K562 (cell line): Measurements from ENCODE around the gene CALB2. TPM values are rescaled to one million over a fixed set of nuclear protein-coding genes. Genes with fewer than 3 reads are reported as not detected.

ENCODE experiments used
- CBFB ChIP-seq: sonication (generic); formaldehyde crosslinking; IDR thresholded peaks from 2 replicates; pipeline ENCODE4 v1.4.0; 2020; ENCODE audit warnings: mild to moderate bottlenecking, missing genetic modification reagents
- ETV1 ChIP-seq: fragments of 450-650 bp; conservative IDR thresholded peaks from 2 replicates; pipeline ENCODE4 v1.6.1; 2016; ENCODE audit warnings: missing genetic modification characterization, control low read depth, low read depth, missing compliant biosample characterization
- HDAC2 ChIP-seq: fragments of 450-650 bp; IDR thresholded peaks from 2 replicates; pipeline ENCODE4 v1.6.1; 2016; ENCODE audit warnings: mild to moderate bottlenecking
- MGA ChIP-seq: fragments of 450-650 bp; IDR thresholded peaks from 2 replicates; pipeline ENCODE4 v1.6.1; 2016; ENCODE audit warnings: mild to moderate bottlenecking, moderate library complexity
- RBM22 ChIP-seq: fragments of 200-400 bp; formaldehyde crosslinking; IDR thresholded peaks from 2 replicates; pipeline ENCODE4 v1.6.1; 2018; ENCODE audit warnings: low read length, low read depth; ENCODE audit not compliant: poor library complexity, severe bottlenecking
- SAFB ChIP-seq: fragments of 200-400 bp; formaldehyde crosslinking; IDR thresholded peaks from 2 replicates; pipeline ENCODE4 v1.6.1; 2017; ENCODE audit warnings: low read depth, low read length, borderline replicate concordance
- TGIF2 ChIP-seq: sonication (generic); formaldehyde crosslinking; IDR thresholded peaks from 2 replicates; pipeline ENCODE4 v1.8.1; 2022; ENCODE audit warnings: mild to moderate bottlenecking, missing genetic modification reagents, moderate library complexity
- ZNF280A ChIP-seq: fragments of 450-650 bp; IDR thresholded peaks from 2 replicates; pipeline ENCODE4 v1.6.1; 2018; ENCODE audit warnings: mild to moderate bottlenecking, low read depth; ENCODE audit not compliant: partially characterized antibody
- polyA plus RNA-seq, 8 experiments: library from polyadenylated mRNA; depleted of rRNA in 4 of 8; stranded (reverse) in 5 of 8; unstranded in 3 of 8; fragments of >200 nt; fragmentation: Nextera tagmentation in 2 of 8; fragmentation: Illumina TruSeq in 1 of 8; extraction: Ambion mirVana in 2 of 8; extraction: Trizol in 1 of 8; gene quantifications; 2 replicates each; pipeline versions ENCODE4 v1.2.1 to v1.2.3, GENCODE V29; 2011 to 2014; ENCODE audit warnings: inconsistent platforms in 1 of 8, missing spikeins in 1 of 8
- total RNA-seq, 7 experiments: library from RNA; depleted of rRNA in 6 of 7; stranded (reverse); fragments of >200 nt in 6 of 7; fragmentation: Illumina TruSeq in 2 of 7; extraction: Trizol in 2 of 7; gene quantifications; 2 replicates each; pipeline versions ENCODE4 v1.2.1 to v1.2.3, GENCODE V29; 2011 to 2021; ENCODE audit warnings: low replicate concordance in 1 of 7

CALB2 gene
- total and polyA plus RNA-seq, 9 of the 15 experiments (the other 6 are each of a cell fraction or from before 2014, with no cell fraction given) = not detected

GRCh38 chr16:71367241-71367976 lies 8.9 kb downstream of the CALB2 start (continued):
- TF ChIP-seq SAFB = no peak
- peak; percentile 57; the same call in 1 of the 2 replicates for TF ChIP-seq HDAC2
- no peak for TF ChIP-seq ZNF280A
- peak; percentile 53 for TF ChIP-seq ETV1
- TF ChIP-seq MGA = no peak
- TF ChIP-seq RBM22 = no peak
- TF ChIP-seq CBFB (CRISPR knock-in tag) = no peak
- TF ChIP-seq TGIF2 = no peak
